ENCODE measurements around the gene KIDINS220.

The KIDINS220 gene

GRCh38 chr2:8851811-8852560 is 14.6 kb upstream of the KIDINS220 start:
- no peak for DNase-seq (ENCODE audit: insufficient read length, low spot score)
- FAIRE-seq, result no peak

GRCh38 chr2:8850845-8851487 is 13.6 kb upstream of the KIDINS220 start:
- DNase-seq (ENCODE audit: insufficient read length, low spot score), result no peak
- no peak for FAIRE-seq

DNA sequence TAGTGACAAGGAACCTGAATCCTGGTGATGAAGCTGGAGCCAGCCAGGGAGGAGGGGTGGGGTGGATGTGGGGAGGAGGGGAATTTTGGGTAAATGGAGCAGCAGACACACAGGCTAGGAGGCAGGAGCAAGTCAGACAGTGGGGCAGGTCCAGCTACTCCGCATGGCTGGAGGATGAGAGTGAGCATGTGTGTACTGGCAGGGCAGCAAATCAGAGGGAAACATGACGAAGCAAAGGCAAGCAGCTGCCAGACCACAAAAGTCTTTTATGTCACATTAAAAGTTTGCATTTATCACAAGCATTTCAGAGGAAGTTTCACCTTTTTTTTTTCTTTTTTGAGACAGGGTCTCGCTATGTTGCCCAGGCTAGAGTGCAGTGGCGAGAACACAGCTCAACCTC is 11.9 kb upstream of the KIDINS220 start:
- no peak for FAIRE-seq

DNA sequence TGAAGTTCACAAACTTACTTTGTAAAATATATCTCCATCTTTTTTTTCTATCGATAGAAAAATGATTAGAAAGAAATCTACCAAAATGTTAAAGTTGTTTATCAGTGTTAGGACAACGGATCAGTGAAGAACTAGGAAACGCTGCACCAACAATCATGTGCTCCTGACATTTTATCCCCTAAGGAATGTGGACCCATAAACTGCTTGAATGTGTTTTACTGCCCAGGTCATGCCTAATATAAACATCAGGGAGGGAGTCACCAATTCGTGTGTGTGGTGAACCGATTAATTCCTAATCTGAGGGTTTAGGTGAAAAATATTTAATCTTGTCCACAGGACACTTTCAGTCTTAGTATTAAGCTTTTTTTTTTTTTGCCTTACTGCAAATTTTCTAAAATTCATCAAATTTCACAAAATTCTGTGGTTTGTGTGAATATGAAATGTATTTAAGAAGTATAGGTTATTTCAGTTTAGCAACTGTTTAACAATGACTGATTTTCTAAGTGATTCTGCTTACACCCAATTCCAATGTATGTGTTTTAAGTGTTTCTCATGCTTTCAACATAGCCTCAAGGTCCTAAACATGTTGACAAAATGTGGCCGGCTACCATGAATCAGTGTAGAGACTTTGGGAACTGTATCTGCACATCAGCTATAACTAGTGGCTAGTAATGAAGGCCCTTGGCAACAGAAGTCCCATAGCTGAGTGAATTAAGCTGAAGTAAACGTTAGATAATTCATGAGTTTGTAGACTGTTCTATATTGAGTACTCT is 11.1 kb upstream of the KIDINS220 start:
- no peak for DNase-seq (ENCODE audit: insufficient read length, low spot score)
- FAIRE-seq, result no peak

More for the DNA sequence above, 11.9 kb upstream of the KIDINS220 start:
- DNase-seq (ENCODE audit: insufficient read length, low spot score), result no peak

- no peak for DNase-seq (ENCODE audit: insufficient read length, low spot score)
- FAIRE-seq, result no peak
Measured at GRCh38 chr2:8847400-8847799, 10.0 kb upstream of the KIDINS220 start.

DNA sequence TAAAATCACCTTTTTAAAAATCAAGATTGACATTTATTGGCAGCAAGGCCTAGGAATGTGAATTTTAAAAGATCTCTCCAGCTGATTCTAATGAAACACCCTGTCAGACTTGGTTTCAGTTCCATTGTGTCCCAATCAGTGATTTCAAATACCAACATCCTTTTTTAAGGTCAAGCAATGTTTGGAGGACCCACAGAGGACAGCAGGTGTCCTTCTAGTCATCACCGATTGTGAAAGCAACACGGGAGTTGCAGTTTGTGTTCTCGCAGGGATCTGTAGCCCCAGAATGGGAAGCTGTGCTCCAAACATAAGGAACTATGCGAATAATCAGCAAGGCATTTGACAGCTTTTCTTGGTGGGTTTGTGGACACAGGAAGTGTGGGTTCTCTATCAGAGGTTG is 4.5 kb upstream of the KIDINS220 start:
- FAIRE-seq (no peak), DNase-seq (ENCODE audit: insufficient read length, low spot score) (no peak)

GRCh38 chr2:8840475-8841091 is 3.2 kb upstream of the KIDINS220 start:
- FAIRE-seq, result no peak
- DNase-seq (ENCODE audit: insufficient read length, low spot score), result no peak

DNA sequence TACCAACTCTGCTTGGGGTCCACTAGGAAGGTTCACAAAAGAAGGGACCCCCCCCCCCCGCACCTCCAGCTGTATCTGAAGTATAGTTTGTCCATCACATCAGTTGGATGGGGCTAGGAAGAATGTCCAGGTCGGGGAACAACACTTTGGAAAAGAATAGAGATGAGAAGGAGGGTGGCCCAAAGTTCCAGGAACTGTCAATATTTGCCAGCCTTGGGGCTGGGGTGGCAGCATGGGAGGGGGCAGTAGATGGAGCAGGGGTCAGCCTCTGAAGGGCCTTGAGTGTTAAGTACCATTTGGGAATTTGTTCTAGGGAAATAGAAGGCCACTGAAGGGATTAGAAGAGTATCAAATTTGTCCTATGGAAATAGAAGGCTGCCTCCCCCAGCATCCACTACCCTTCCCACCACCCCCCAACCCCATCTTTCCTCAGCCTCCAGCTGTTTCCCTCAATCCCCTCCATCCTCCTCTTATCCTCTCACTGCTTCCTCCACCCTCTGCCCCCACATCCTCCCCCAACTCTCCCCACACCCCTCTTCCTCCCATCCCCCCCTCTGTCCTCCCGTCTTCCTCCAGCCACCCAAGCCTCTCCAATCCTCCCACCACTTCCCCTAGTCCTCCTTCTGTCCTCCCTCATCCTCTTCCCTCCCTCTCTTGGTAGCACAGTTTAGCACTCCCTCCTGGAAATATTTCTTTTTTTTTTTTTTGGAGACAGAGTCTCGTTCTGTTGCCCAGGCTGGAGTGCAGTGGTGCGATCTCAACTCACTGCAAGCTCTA is 2.0 kb upstream of the KIDINS220 start:
- DNase-seq (ENCODE audit: insufficient read length, low spot score) (no peak), FAIRE-seq (no peak)

DNA sequence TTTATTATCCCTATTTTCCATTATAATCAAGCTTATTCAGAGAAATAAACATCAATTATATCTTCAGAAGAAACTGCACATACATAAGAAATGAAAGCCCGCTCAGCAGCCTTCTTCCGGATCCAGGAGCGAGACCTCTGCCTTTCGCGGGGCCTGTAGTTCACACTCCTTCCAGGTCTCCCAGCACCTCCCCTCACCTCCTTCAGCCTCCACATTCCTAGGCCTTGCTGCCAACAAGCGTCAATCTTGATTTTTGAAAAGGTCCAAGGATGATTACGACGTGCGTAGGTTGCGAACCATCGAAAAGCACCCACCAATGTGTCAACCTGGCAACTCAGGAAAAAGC is 355 bp upstream of the KIDINS220 start:
- FAIRE-seq (no peak), DNase-seq (ENCODE audit: insufficient read length, low spot score) (peak; percentile 8)

DNA sequence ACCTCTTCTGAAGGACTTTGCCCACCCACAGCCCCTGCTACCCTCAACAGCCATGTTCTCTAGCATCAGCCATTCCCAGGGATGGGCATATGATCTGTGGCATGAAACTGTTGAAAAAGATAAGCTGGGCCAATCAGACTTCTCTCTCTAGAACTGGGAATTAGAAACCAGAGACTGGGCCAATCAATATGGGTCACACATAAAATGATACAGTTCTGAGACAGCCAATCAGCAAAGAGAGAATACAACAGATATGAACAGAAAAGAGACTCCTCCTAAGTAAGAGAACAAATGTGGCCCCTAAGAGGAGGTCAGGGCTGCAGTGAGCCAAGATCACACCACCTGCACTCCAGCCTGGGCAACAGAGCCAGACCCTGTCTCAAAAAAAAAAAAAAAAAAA is 2.1 kb downstream of the KIDINS220 start:
- FAIRE-seq (no peak), DNase-seq (ENCODE audit: insufficient read length, low spot score) (no peak)

GRCh38 chr2:8833853-8834252 is 3.6 kb downstream of the KIDINS220 start:
- no peak for FAIRE-seq
- DNase-seq (ENCODE audit: insufficient read length, low spot score), result no peak

GRCh38 chr2:8831516-8831915 is 5.9 kb downstream of the KIDINS220 start:
- FAIRE-seq (no peak), DNase-seq (ENCODE audit: insufficient read length, low spot score) (no peak)

DNA sequence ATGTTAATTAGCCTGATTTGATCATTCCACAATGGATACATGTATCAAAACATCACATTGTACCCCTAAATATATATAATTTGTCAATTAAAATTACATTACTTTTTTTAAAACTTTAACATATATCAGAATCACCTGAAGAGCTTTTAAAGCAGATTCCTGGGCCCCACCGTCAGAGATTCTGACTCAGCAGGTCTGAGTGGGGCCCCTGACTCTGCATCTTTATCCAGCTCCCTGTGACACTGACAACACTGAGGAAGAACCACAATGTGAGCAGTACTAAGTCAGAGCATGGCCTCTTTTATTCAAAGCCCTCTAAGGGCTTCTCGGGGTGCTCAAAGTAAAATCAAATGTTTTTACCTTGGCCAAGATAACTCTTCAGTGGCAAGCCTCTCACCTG is 9.7 kb downstream of the KIDINS220 start:
- DNase-seq (ENCODE audit: insufficient read length, low spot score), result no peak
- no peak for FAIRE-seq

- FAIRE-seq (no peak), DNase-seq (ENCODE audit: insufficient read length, low spot score) (no peak)
Measured at GRCh38 chr2:8822218-8822617, 15.2 kb downstream of the KIDINS220 start.

DNA sequence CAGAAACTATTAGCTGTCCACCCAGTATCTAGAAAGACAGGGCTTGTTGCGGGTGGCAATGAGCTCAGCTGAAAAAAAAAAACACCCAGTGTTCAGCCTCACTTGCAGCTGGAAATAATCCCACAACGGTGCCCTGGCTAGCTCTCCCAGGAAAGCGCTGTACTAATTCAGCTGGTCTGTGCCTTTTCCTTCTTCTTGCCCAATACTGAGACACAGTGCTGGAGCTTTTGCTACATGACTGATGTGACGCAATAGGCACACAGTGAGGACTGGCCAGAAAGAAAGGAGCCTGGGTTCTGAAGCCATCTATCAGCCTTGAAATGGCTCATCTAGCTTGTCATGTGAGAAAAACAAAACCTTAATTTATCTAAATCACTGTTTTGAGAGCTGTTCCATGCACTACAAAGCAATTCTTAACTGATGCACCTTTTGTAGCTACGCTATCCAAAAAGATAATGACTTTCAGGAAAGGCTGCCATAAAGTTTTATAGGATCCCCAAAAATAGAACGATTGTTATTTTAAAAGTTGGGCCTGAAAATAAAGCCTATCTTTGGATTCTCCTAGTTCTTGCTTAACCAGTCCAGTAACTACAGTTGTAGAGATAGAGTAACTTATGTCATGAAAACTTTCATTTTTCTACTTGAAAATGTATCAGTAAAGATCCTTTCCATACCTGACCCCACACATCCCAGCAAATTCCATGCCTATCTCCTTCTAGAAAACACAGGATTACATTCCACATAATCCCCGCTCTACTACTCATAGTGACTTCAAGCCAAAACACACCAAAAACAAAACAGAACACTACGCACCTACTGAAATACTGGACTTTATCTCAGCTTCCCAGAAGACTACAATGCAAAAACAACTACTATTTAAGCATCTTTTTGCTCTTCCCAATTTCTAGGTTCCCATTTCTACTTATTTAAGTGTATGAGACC is 15.9 kb downstream of the KIDINS220 start:
- FAIRE-seq, result no peak

DNA sequence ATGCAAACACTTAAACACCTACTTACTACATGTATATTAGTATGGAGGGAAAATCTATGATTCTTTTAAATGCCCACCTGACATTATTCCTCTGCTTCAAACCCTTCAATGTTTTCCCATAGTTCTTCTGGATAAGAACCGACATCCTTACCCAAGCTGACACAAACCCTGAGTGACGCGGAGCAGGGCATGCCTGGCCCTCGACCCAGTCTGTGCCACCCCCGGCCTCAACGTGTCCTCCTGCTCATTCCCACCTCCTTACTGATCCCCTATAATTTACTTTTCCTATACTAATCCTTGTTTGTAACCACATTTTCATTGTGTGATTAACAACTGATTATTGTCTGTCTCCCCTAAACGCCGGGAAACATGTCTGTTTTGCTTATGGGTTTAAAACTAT is 17.5 kb downstream of the KIDINS220 start:
- DNase-seq (ENCODE audit: insufficient read length, low spot score), result no peak
- FAIRE-seq, result no peak

More for the DNA sequence above, 15.9 kb downstream of the KIDINS220 start:
- DNase-seq (ENCODE audit: insufficient read length, low spot score), result no peak

- DNase-seq (ENCODE audit: insufficient read length, low spot score), result no peak
- FAIRE-seq, result no peak
Measured at GRCh38 chr2:8819194-8819593, 18.2 kb downstream of the KIDINS220 start.

- FAIRE-seq (no peak), DNase-seq (ENCODE audit: insufficient read length, low spot score) (no peak)
Measured at GRCh38 chr2:8817221-8817620, 20.2 kb downstream of the KIDINS220 start.

- no peak for DNase-seq (ENCODE audit: insufficient read length, low spot score)
- FAIRE-seq, result no peak
Measured at GRCh38 chr2:8806885-8807704, 30.3 kb downstream of the KIDINS220 start.
